Measurements from ENCODE around the gene ACOXL. TPM values are rescaled to one million over a fixed set of nuclear protein-coding genes. Genes with fewer than 3 reads are reported as not detected.

Gene ACOXL
- total and polyA plus RNA-seq, 2 of the 8 experiments (the other 6 are each of a cell fraction or from before 2014, with no cell fraction given) = 11.4 to 20.6 TPM

DNA sequence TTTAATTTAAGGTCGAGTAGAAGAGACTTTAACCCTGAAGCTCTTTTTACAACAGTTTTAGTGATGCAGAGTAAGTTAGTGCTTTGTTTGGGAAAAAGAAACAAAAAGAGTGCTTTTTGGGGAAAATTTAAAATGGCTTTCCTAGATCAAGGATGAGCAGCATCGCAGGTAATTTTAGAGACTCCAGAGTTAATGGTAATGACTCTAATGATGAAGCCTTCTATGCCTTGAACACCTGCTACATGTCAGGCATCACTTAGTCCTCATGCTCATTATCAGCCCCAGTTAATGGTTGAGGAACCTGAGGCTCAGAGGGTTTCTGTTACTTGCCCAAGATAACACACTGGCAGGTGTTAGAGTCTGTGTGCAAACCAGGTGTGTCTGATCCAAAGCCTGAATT is 167.8 kb downstream of the ACOXL start:
- H3K23ac ChIP-seq (ENCODE audit: insufficient read length) = no peak overlapping the region
- H3K27me3 ChIP-seq (replicated peaks in 1 of 4; ENCODE audit: control insufficient read depth in 3 of 4, extremely low read depth in 1 of 4, insufficient read depth in 3 of 4, low read length in 3 of 4) = no peaks in the 10 kb centered on the region; a peak in 1 of 7 replicates
- H2BK5ac ChIP-seq (ENCODE audit: low read depth, low read length) = no peak overlapping the region
- H4K91ac ChIP-seq (replicated peaks; ENCODE audit: insufficient read length, low read length) = no peak overlapping the region
- H2AFZ ChIP-seq (ENCODE audit: low read length) = no peak overlapping the region
- H4K20me1 ChIP-seq (replicated peaks in 1 of 2; ENCODE audit: control insufficient read depth in 1 of 2, insufficient read depth in 2 of 2, low read length in 2 of 2) = no peaks in the 10 kb centered on the region
- no peak overlapping the region for H2BK15ac ChIP-seq (ENCODE audit: low read length)
- H3K4me3 ChIP-seq (ENCODE audit: extremely low read depth in 1 of 4, insufficient read depth in 2 of 4, low read depth in 3 of 4, low read length in 4 of 4) = no peak overlapping the region
- no peaks in the 10 kb centered on the region for H3K79me2 ChIP-seq (ENCODE audit: control insufficient read depth in 1 of 2, insufficient read depth in 2 of 2, low read length in 2 of 2)
- no peak overlapping the region for H3K14ac ChIP-seq (ENCODE audit: insufficient read length)
- no peaks in the 10 kb centered on the region for H3K36me3 ChIP-seq (ENCODE audit: control insufficient read depth in 2 of 4, insufficient read depth in 4 of 4, low read length in 3 of 4)
- H2BK120ac ChIP-seq (replicated peaks; ENCODE audit: low read depth, low read length) = no peak overlapping the region
- H3K56ac ChIP-seq (replicated peaks; ENCODE audit: insufficient read length, low read depth, low read length) = no peak overlapping the region
- H2BK20ac ChIP-seq (ENCODE audit: low read length) = no peak overlapping the region
- ChIA-PET CTCF (ENCODE audit: partially characterized antibody) (interaction anchor here (1.3 to 1.4 kb wide), 3 partner anchors 13 to 47 kb away, joined by 3 to 4 read pairs (median 3); no protein-coding TSS in a partner anchor), POLR2A (ENCODE audit: partially characterized antibody) (no interaction called here)
- no peak overlapping the region for H3K9ac ChIP-seq (replicated peaks in 1 of 4; ENCODE audit: extremely low read depth in 1 of 4, low read depth in 3 of 4, low read length in 3 of 4)
- no peak for TF ChIP-seq CBX5 (IDR thresholded peaks at IDR 0.05; ENCODE audit: low read depth, low read length)
- TF ChIP-seq POLR2A (IDR thresholded peaks at IDR 0.05; ENCODE audit: control extremely low read depth in 1 of 2, low read depth in 2 of 2, low read length in 2 of 2) = no peak
- TF ChIP-seq SIX5 (IDR thresholded peaks at IDR 0.05; ENCODE audit: low read depth, low read length) = no peak
- TF ChIP-seq CEBPB (IDR thresholded peaks at IDR 0.05; ENCODE audit: low read depth, low read length) = no peak
- TF ChIP-seq POU5F1 (IDR thresholded peaks at IDR 0.05; ENCODE audit: low read depth, low read length) = no peak
- TF ChIP-seq CBX8 (IDR thresholded peaks at IDR 0.05; ENCODE audit: borderline replicate concordance, low read depth, low read length) = no peak
- TF ChIP-seq, protein P1, sequence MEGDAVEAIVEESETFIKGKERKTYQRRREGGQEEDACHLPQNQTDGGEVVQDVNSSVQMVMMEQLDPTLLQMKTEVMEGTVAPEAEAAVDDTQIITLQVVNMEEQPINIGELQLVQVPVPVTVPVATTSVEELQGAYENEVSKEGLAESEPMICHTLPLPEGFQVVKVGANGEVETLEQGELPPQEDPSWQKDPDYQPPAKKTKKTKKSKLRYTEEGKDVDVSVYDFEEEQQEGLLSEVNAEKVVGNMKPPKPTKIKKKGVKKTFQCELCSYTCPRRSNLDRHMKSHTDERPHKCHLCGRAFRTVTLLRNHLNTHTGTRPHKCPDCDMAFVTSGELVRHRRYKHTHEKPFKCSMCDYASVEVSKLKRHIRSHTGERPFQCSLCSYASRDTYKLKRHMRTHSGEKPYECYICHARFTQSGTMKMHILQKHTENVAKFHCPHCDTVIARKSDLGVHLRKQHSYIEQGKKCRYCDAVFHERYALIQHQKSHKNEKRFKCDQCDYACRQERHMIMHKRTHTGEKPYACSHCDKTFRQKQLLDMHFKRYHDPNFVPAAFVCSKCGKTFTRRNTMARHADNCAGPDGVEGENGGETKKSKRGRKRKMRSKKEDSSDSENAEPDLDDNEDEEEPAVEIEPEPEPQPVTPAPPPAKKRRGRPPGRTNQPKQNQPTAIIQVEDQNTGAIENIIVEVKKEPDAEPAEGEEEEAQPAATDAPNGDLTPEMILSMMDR (IDR thresholded peaks at IDR 0.05; ENCODE audit: control extremely low read depth in 1 of 3, insufficient read depth in 1 of 3, low read depth in 1 of 3, low read length in 3 of 3) = no peak
- TF ChIP-seq, protein P2, sequence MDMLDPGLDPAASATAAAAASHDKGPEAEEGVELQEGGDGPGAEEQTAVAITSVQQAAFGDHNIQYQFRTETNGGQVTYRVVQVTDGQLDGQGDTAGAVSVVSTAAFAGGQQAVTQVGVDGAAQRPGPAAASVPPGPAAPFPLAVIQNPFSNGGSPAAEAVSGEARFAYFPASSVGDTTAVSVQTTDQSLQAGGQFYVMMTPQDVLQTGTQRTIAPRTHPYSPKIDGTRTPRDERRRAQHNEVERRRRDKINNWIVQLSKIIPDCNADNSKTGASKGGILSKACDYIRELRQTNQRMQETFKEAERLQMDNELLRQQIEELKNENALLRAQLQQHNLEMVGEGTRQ (IDR thresholded peaks at IDR 0.05; ENCODE audit: low read length) = no peak
- no peak for TF ChIP-seq RNF2 (IDR thresholded peaks at IDR 0.05; ENCODE audit: borderline replicate concordance, low read depth, low read length, missing control alignments, poor library complexity, severe bottlenecking)
- H3K18ac ChIP-seq (ENCODE audit: extremely low read depth, low read length) = no peak overlapping the region
- H3K4me2 ChIP-seq (ENCODE audit: insufficient read depth in 1 of 2, low read depth in 2 of 2, low read length in 2 of 2) = no peak overlapping the region
- no peak overlapping the region for H3K4ac ChIP-seq (replicated peaks; ENCODE audit: insufficient read length, low read depth, low read length)
- no peaks in the 10 kb centered on the region for H3K23me2 ChIP-seq (ENCODE audit: low read depth, low read length)
- 83% methylated on average over 2 of the region's 2 CpGs; no CpG with 5 or more reads in 1 of the 2 experiments for WGBS, 2 experiments (ENCODE audit: extremely low coverage in 1 of 2, insufficient coverage in 1 of 2, insufficient read length in 1 of 2, insufficient replicate concordance in 2 of 2, low coverage in 1 of 2, low lambda C conversion rate in 2 of 2, missing lambda C conversion rate in 1 of 2)
- peaks cover 2 to 9% (median 3%) of the 10 kb centered on the region in 4 experiments; a peak in 5 of 7 replicates for H3K4me1 ChIP-seq (replicated peaks in 1 of 4; ENCODE audit: control insufficient read depth in 3 of 4, insufficient read depth in 4 of 4, low read length in 3 of 4)
- H4K5ac ChIP-seq (ENCODE audit: insufficient read length, low read depth, low read length) = no peak overlapping the region
- no peak overlapping the region; the same call in 1 of the 2 replicates for H2BK12ac ChIP-seq (ENCODE audit: low read depth, low read length)
- H3K9me3 ChIP-seq (ENCODE audit: insufficient read depth in 2 of 2, low read depth in 1 of 2, low read length in 1 of 2) = no peaks in the 10 kb centered on the region
- no peak overlapping the region for H3K27ac ChIP-seq (ENCODE audit: low read depth, low read length)
- H2AK5ac ChIP-seq (ENCODE audit: low read depth, low read length) = no peak overlapping the region
- H3K79me1 ChIP-seq (ENCODE audit: low read depth, low read length) = no peaks in the 10 kb centered on the region
- H4K8ac ChIP-seq (ENCODE audit: extremely low read depth, insufficient read depth, low read length) = no peak overlapping the region
- no peak for DNase-seq (ENCODE audit: low read depth in 1 of 2, low spot score in 2 of 2)
- FAIRE-seq = no peak
